H1 (cell line): Measurements from ENCODE around the gene INTS6. TPM values are rescaled to one million over a fixed set of nuclear protein-coding genes. Genes with fewer than 3 reads are reported as not detected.

Source experiments
- CTCF ChIA-PET: fragments of 300-600 bp; sonication (Branson Sonifier 250); formaldehyde crosslinking; loops from one replicate; lab custom pipeline; 2021; ENCODE audit not compliant: partially characterized antibody; lab: Charles Lee
- POLR2A ChIA-PET: fragments of 300-600 bp; sonication (Branson Sonifier 250); formaldehyde crosslinking; loops from one replicate; lab custom pipeline; 2021; ENCODE audit warnings: inconsistent platforms; ENCODE audit not compliant: partially characterized antibody; lab: Charles Lee
- DNase-seq, 2 experiments: peaks; one replicate each; pipeline versions ENCODE4 v3.0.0 to v3.0.0-alpha.2; 2010 to 2022; ENCODE audit warnings: low spot score in 2 of 2, low read depth in 1 of 2, mixed read lengths in 1 of 2
- FAIRE-seq: peaks from 2 replicates; lab custom pipeline; 2011; peaks lifted over from hg19 to GRCh38; lab: Jason Lieb, UNC
- H2AFZ ChIP-seq: 2 replicates; pipeline ENCODE4 v1.8.1; 2012; ENCODE audit warnings: low read length, inconsistent platforms
- H2AK5ac ChIP-seq: 2 replicates; pipeline ENCODE4 v1.6.1; 2013; ENCODE audit warnings: low read depth, low read length
- H2BK120ac ChIP-seq: replicated peaks from 2 replicates; pipeline ENCODE3; 2013; ENCODE audit warnings: low read depth, low read length, inconsistent platforms
- H2BK12ac ChIP-seq: 2 replicates; pipeline ENCODE4 v1.6.1; 2013; ENCODE audit warnings: low read depth, low read length
- H2BK15ac ChIP-seq: 2 replicates; pipeline ENCODE4 v1.6.1; 2013; ENCODE audit warnings: low read length
- H2BK20ac ChIP-seq: 2 replicates; pipeline ENCODE4 v1.6.1; 2013; ENCODE audit warnings: low read length
- H2BK5ac ChIP-seq: 2 replicates; pipeline ENCODE4 v1.6.1; 2013; ENCODE audit warnings: low read depth, low read length
- H3K14ac ChIP-seq: 2 replicates; pipeline ENCODE4 v1.6.1; 2013; ENCODE audit warnings: inconsistent platforms; ENCODE audit not compliant: insufficient read length
- H3K18ac ChIP-seq: 2 replicates; pipeline ENCODE4 v1.6.1; 2013; ENCODE audit warnings: low read length; ENCODE audit errors: extremely low read depth
- H3K23ac ChIP-seq: 2 replicates; pipeline ENCODE4 v1.6.1; 2013; ENCODE audit warnings: inconsistent platforms; ENCODE audit not compliant: insufficient read length
- H3K23me2 ChIP-seq: 2 replicates; pipeline ENCODE4 v1.6.1; 2013; ENCODE audit warnings: low read depth, low read length
- H3K27ac ChIP-seq: 2 replicates; pipeline ENCODE4 v1.6.1; 2011; ENCODE audit warnings: low read depth, low read length, inconsistent platforms
- H3K27me3 ChIP-seq, 4 experiments: replicated peaks in 1 of 4; 1 replicate in 1 of 4; 2 replicates in 3 of 4; pipeline versions ENCODE4 v1.6.1 to v1.8.1; 2011 to 2013; ENCODE audit warnings: low read length in 3 of 4, mild to moderate bottlenecking in 3 of 4, inconsistent platforms in 2 of 4, mixed read lengths in 2 of 4, moderate library complexity in 1 of 4; ENCODE audit not compliant: control insufficient read depth in 3 of 4, insufficient read depth in 3 of 4; ENCODE audit errors: extremely low read depth in 1 of 4
- H3K36me3 ChIP-seq, 4 experiments: 2 replicates each; pipeline versions ENCODE4 v1.6.1 to v1.8.1; 2011 to 2013; ENCODE audit warnings: mild to moderate bottlenecking in 4 of 4, low read length in 3 of 4, moderate library complexity in 2 of 4, control low read depth in 1 of 4, inconsistent platforms in 1 of 4; ENCODE audit not compliant: insufficient read depth in 4 of 4, control insufficient read depth in 2 of 4
- H3K4ac ChIP-seq: replicated peaks from 2 replicates; pipeline ENCODE3; 2013; ENCODE audit warnings: low read length, low read depth, mixed read lengths, inconsistent platforms; ENCODE audit not compliant: insufficient read length
- H3K4me1 ChIP-seq, 4 experiments: replicated peaks in 1 of 4; 1 replicate in 1 of 4; 2 replicates in 3 of 4; pipeline versions ENCODE4 v1.6.1 to v1.8.1; 2011 to 2013; ENCODE audit warnings: low read length in 3 of 4, inconsistent platforms in 2 of 4, mixed read lengths in 1 of 4; ENCODE audit not compliant: insufficient read depth in 4 of 4, control insufficient read depth in 3 of 4
- H3K4me2 ChIP-seq, 2 experiments: 2 replicates each; pipeline versions ENCODE4 v1.6.1 to v1.8.1; 2011 to 2013; ENCODE audit warnings: low read depth in 2 of 2, low read length in 2 of 2, control low read depth in 1 of 2, inconsistent platforms in 1 of 2, mild to moderate bottlenecking in 1 of 2; ENCODE audit not compliant: insufficient read depth in 1 of 2
- H3K4me3 ChIP-seq, 4 experiments: fragments of 200-600, 300-600 bp in 1 of 4; sonication (generic), shearing (Covaris generic), sonication (Bioruptor Twin) in 1 of 4; 2 replicates each; pipeline versions ENCODE4 v1.5.1 to v1.8.1; 2011 to 2016; ENCODE audit warnings: low read length in 4 of 4, low read depth in 3 of 4, control low read depth in 2 of 4, inconsistent platforms in 2 of 4, mild to moderate bottlenecking in 2 of 4, mixed read lengths in 1 of 4, moderate library complexity in 1 of 4; ENCODE audit not compliant: insufficient read depth in 2 of 4; ENCODE audit errors: extremely low read depth in 1 of 4
- H3K56ac ChIP-seq: replicated peaks from 2 replicates; pipeline ENCODE3; 2013; ENCODE audit warnings: low read depth, mild to moderate bottlenecking, mixed read lengths, low read length, inconsistent platforms; ENCODE audit not compliant: insufficient read length
- H3K79me1 ChIP-seq: 2 replicates; pipeline ENCODE4 v1.6.1; 2013; ENCODE audit warnings: low read depth, low read length, control low read depth
- H3K79me2 ChIP-seq, 2 experiments: 2 replicates each; pipeline versions ENCODE4 v1.6.1 to v1.8.1; 2012 to 2013; ENCODE audit warnings: low read length in 2 of 2, mild to moderate bottlenecking in 2 of 2, inconsistent platforms in 1 of 2; ENCODE audit not compliant: insufficient read depth in 2 of 2, control insufficient read depth in 1 of 2
- H3K9ac ChIP-seq, 4 experiments: replicated peaks in 1 of 4; 1 replicate in 1 of 4; 2 replicates in 3 of 4; pipeline versions ENCODE4 v1.6.1 to v1.8.1; 2011 to 2013; ENCODE audit warnings: low read depth in 3 of 4, low read length in 3 of 4, control low read depth in 2 of 4, mild to moderate bottlenecking in 2 of 4, moderate library complexity in 2 of 4, inconsistent platforms in 1 of 4; ENCODE audit errors: extremely low read depth in 1 of 4
- H3K9me3 ChIP-seq, 2 experiments: 2 replicates each; pipeline versions ENCODE4 v1.6.1 to v1.8.1; 2012 to 2013; ENCODE audit warnings: mild to moderate bottlenecking in 2 of 2, moderate library complexity in 2 of 2, control low read depth in 1 of 2, inconsistent platforms in 1 of 2, low read depth in 1 of 2, low read length in 1 of 2, mixed read lengths in 1 of 2; ENCODE audit not compliant: insufficient read depth in 2 of 2
- H4K20me1 ChIP-seq, 2 experiments: replicated peaks in 1 of 2; 2 replicates each; pipeline versions ENCODE3 to v1.8.1; 2011 to 2013; ENCODE audit warnings: inconsistent platforms in 2 of 2, low read length in 2 of 2, mild to moderate bottlenecking in 1 of 2; ENCODE audit not compliant: insufficient read depth in 2 of 2, control insufficient read depth in 1 of 2
- H4K5ac ChIP-seq: 2 replicates; pipeline ENCODE4 v1.6.1; 2013; ENCODE audit warnings: low read length, low read depth, mixed read lengths, inconsistent platforms; ENCODE audit not compliant: insufficient read length
- H4K8ac ChIP-seq: 2 replicates; pipeline ENCODE4 v1.8.0; 2013; ENCODE audit warnings: mild to moderate bottlenecking, moderate library complexity, low read length, inconsistent platforms; ENCODE audit not compliant: insufficient read depth; ENCODE audit errors: extremely low read depth
- H4K91ac ChIP-seq: replicated peaks from 2 replicates; pipeline ENCODE3; 2013; ENCODE audit warnings: low read length, mixed read lengths, inconsistent platforms; ENCODE audit not compliant: insufficient read length
- RXRA ChIP-seq: IDR thresholded peaks from 2 replicates; pipeline ENCODE4 v1.6.1; 2011; ENCODE audit warnings: low read depth, mild to moderate bottlenecking, low read length, moderate library complexity; ENCODE audit not compliant: insufficient read depth
- WGBS, 2 experiments: shearing (Covaris generic) in 1 of 2; methylation state at CpG; one replicate each; pipeline versions ENCODE4 v1.1.6 to v1.1.7; 2013 to 2015; ENCODE audit warnings: low lambda C conversion rate in 2 of 2, mixed read lengths in 2 of 2, inconsistent platforms in 1 of 2, low coverage in 1 of 2, missing lambda C conversion rate in 1 of 2; ENCODE audit not compliant: insufficient replicate concordance in 2 of 2, insufficient coverage in 1 of 2, insufficient read length in 1 of 2; ENCODE audit errors: extremely low coverage in 1 of 2, missing lambda C conversion rate in 1 of 2; 5-methylcytosine and 5-hydroxymethylcytosine counted together
- polyA plus RNA-seq, 7 experiments: library from polyadenylated mRNA; depleted of rRNA in 3 of 7; stranded (reverse) in 5 of 7; unstranded in 2 of 7; fragments of >200 nt in 5 of 7; fragments of 200-250 nt in 2 of 7; gene quantifications; 1 replicate in 5 of 7; 2 replicates in 1 of 7; 4 replicates in 1 of 7; pipeline versions ENCODE4 v1.2.1 to v1.2.3, GENCODE V29; 2011 to 2013; ENCODE audit warnings: missing spikeins in 2 of 7, mixed read lengths in 2 of 7
- total RNA-seq: library from RNA; stranded (reverse); fragmentation: NEBNext Ultra II Directional; extraction: Animal tissue kit (Norgen Biotek cat#: 25700); gene quantifications from 2 replicates; pipeline ENCODE4 v1.2.1, GENCODE V29; 2021

INTS6 gene
- total and polyA plus RNA-seq, 2 of the 8 experiments (the other 6 are each of a cell fraction or from before 2014, with no cell fraction given), result 12.6 to 42.8 TPM

DNA sequence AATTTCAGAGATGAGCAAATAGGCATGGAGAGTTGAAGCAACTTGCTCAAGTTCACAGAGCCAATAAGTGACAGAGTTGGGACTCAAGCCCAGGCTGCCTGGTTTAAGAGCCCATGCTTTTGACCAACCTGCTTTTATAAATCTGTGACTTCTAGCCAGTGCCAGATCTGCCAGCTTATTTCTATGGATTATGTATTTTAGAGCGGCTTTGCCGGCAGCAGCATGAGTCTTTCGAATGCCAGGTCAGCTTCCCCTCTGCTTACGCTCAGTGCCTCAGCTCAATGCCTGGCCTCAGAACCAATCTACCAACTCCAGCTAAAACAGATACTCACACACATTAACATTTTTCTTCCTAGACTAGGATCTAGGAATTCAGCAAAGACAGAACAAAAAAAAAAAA lies 111.0 kb downstream of the INTS6 start:
- Histone ChIP-seq H2BK20ac (no peak overlapping the region), H2BK120ac (no peak overlapping the region), H4K20me1 (no peaks in the 10 kb centered on the region), H4K8ac (no peak overlapping the region), H3K27me3 (no peaks in the 10 kb centered on the region; a peak in 1 of 7 replicates), H3K23ac (no peak overlapping the region), H4K5ac (no peak overlapping the region), H3K18ac (no peak overlapping the region), H2BK15ac (no peak overlapping the region), H3K79me1 (no peaks in the 10 kb centered on the region), H3K4me1 (peaks cover 0 to 7% (median 0%) of the 10 kb centered on the region in 4 experiments; a peak in 2 of 7 replicates), H3K27ac (no peak overlapping the region), H2BK5ac (no peak overlapping the region), H2AK5ac (no peak overlapping the region), H3K79me2 (no peaks in the 10 kb centered on the region), H2AFZ (no peak overlapping the region), H3K4ac (no peak overlapping the region), H4K91ac (no peak overlapping the region), H2BK12ac (no peak overlapping the region), H3K56ac (no peak overlapping the region), H3K4me2 (no peak overlapping the region), H3K14ac (no peak overlapping the region), H3K23me2 (no peaks in the 10 kb centered on the region), H3K9me3 (no peaks in the 10 kb centered on the region), H3K4me3 (no peak overlapping the region), H3K36me3 (no peaks in the 10 kb centered on the region), H3K9ac (no peak overlapping the region)
- ChIA-PET CTCF (interaction anchor here (0.8 to 1.6 kb wide), 4 partner anchors 8 to 119 kb away, joined by 3 to 4 read pairs (median 3); no protein-coding TSS in a partner anchor), POLR2A (interaction anchor here (0.7 to 1.4 kb wide), 2 partner anchors 38 to 188 kb away, joined by 3 read pairs; no protein-coding TSS in a partner anchor)
- FAIRE-seq, result no peak
- DNase-seq, result no peak
- WGBS, 2 experiments, result 97% methylated on average over 4 of the region's 4 CpGs; no CpG with 5 or more reads in 1 of the 2 experiments
- no peak for TF ChIP-seq RXRA
